HepG2 (cell line): ENCODE results near the gene TTK. TPM values are rescaled to one million over a fixed set of nuclear protein-coding genes. Genes with fewer than 3 reads are reported as not detected.

Experiments
- AHDC1 ChIP-seq: sonication (generic); formaldehyde crosslinking; IDR thresholded peaks from 2 replicates; pipeline ENCODE4 v1.5.1; 2020; ENCODE audit warnings: mild to moderate bottlenecking, missing genetic modification reagents, borderline replicate concordance
- ARNT ChIP-seq: fragments of 450-650 bp; IDR thresholded peaks from 2 replicates; pipeline ENCODE4 v1.6.1; 2017
- EZH2 ChIP-seq: conservative IDR thresholded peaks from 2 replicates; pipeline ENCODE4 v1.6.1; 2012; ENCODE audit warnings: mild to moderate bottlenecking, low read depth, low read length, moderate library complexity
- MIER3 ChIP-seq: IDR thresholded peaks from 2 replicates; pipeline ENCODE4 v1.6.1; 2016; ENCODE audit warnings: missing compliant biosample characterization, borderline replicate concordance
- MNT ChIP-seq: fragments of 450-650 bp; IDR thresholded peaks from 2 replicates; pipeline ENCODE4 v1.6.1; 2016
- SETDB1 ChIP-seq: sonication (generic); formaldehyde crosslinking; IDR thresholded peaks from 2 replicates; pipeline ENCODE4 v1.5.1; 2020; ENCODE audit warnings: missing genetic modification reagents, mild to moderate bottlenecking, borderline replicate concordance
- ZNF274 ChIP-seq: sonication (generic); formaldehyde crosslinking; IDR thresholded peaks from 2 replicates; pipeline ENCODE4 v1.5.1; 2020; ENCODE audit warnings: mild to moderate bottlenecking, missing genetic modification reagents
- ZNF333 ChIP-seq: sonication (generic); formaldehyde crosslinking; IDR thresholded peaks from 2 replicates; pipeline ENCODE4 v1.4.0; 2020; ENCODE audit warnings: mild to moderate bottlenecking, missing genetic modification reagents, borderline replicate concordance
- ZNF574 ChIP-seq: sonication (generic); formaldehyde crosslinking; IDR thresholded peaks from 2 replicates; pipeline ENCODE4 v1.4.0; 2020; ENCODE audit warnings: missing genetic modification reagents
- ZNF770 ChIP-seq: sonication (generic); formaldehyde crosslinking; IDR thresholded peaks from 2 replicates; pipeline ENCODE4 v1.5.0; 2020; ENCODE audit warnings: mild to moderate bottlenecking, missing genetic modification reagents
- polyA plus RNA-seq, 8 experiments: library from polyadenylated mRNA; depleted of rRNA in 3 of 8; stranded (reverse) in 7 of 8; unstranded in 1 of 8; fragments of >200 nt; fragmentation: Illumina TruSeq in 4 of 8; extraction: Trizol in 4 of 8; gene quantifications; 2 replicates each; pipeline versions ENCODE4 v1.2.1 to v1.2.3, GENCODE V29; 2011 to 2016; ENCODE audit warnings: low read depth in 4 of 8, missing spikeins in 1 of 8, mixed read lengths in 1 of 8; ENCODE audit not compliant: insufficient read depth in 1 of 8
- total RNA-seq, 5 experiments: library from RNA; depleted of rRNA; stranded (reverse); fragments of >200 nt; fragmentation: Illumina TruSeq; extraction: Trizol; gene quantifications; 2 replicates each; pipeline ENCODE4 v1.2.3, GENCODE V29; 2016; ENCODE audit warnings: low read depth in 1 of 5

The TTK gene
- total and polyA plus RNA-seq, 2 of the 13 experiments (the other 11 are each of a cell fraction or from before 2014, with no cell fraction given), result 8.6 to 33.2 TPM

GRCh38 chr6:79985128-79985527, 19.3 kb upstream of the TTK start (continued):
- TF ChIP-seq AHDC1 (CRISPR knock-in tag), result no peak
- no peak for TF ChIP-seq MNT
- no peak for TF ChIP-seq EZH2
- TF ChIP-seq ZNF333 (CRISPR knock-in tag), result no peak
- no peak for TF ChIP-seq ARNT
- no peak for TF ChIP-seq ZNF770 (CRISPR knock-in tag)
- TF ChIP-seq ZNF274 (CRISPR knock-in tag), result no peak
- TF ChIP-seq SETDB1, result no peak
- TF ChIP-seq ZNF574 (CRISPR knock-in tag), result no peak
- no peak for TF ChIP-seq MIER3 (CRISPR knock-in tag)
- TF ChIP-seq, all 625 proteins: peak for 0
